Measurements from ENCODE around the gene AKAP7.

AKAP7 gene

GRCh38 chr6:131116755-131117360 lies 18.4 kb upstream of the AKAP7 start:
- Histone ChIP-seq H3K4me3 (ENCODE audit: low read length) (no peak overlapping the region), H3K9ac (ENCODE audit: low read length) (no peak overlapping the region), H3K4me1 (ENCODE audit: control insufficient read depth, insufficient read depth, low read length) (no peaks in the 10 kb centered on the region), H3K36me3 (ENCODE audit: control insufficient read depth, insufficient read depth, low read length) (no peaks in the 10 kb centered on the region), H3K27me3 (ENCODE audit: control insufficient read depth, insufficient read depth, low read length) (no peaks in the 10 kb centered on the region), H3K27ac (ENCODE audit: low read depth, low read length) (no peak overlapping the region)

DNA sequence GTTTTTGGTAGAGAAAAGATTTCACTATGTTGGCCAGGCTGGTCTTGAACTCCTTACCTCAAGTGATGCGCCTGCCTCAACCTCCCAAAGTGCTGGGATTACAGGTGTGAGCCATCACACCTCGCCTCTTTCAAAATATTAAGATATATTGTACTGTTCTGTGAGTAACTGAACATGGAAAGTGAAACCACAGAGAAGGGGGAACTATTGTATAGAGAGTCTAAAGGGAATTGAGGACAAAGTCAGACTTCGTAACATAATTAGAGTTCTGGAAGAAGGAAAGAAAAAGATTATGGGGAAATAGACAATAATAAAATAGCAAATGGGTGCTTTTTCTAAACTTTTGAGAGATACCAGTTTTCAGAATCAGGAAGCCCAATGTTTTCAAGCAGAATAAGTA lies 17.4 kb upstream of the AKAP7 start:
- Histone ChIP-seq H3K27ac (ENCODE audit: low read depth, low read length) (no peak overlapping the region), H3K4me3 (ENCODE audit: low read length) (no peak overlapping the region), H3K36me3 (ENCODE audit: control insufficient read depth, insufficient read depth, low read length) (no peaks in the 10 kb centered on the region)

DNA sequence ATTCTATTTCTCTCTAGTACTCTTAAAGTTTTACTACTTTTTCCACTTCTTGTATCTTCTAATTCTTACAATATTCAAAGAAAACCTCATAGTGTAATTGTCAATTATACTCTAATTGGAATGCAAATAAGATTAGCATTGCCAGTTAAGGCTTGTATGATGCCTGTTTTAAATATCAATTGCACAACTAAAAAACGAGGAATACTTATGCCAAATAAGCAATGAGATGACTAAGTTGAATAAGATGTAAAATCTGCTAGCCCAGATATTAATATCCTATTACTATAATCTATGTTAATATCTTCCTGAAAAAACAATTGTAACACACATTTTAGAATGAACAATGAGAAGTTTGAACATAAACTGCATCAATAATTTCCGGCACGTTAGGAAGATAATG lies 13.3 kb upstream of the AKAP7 start:
- Histone ChIP-seq H3K9ac (ENCODE audit: low read length) (no peak overlapping the region), H3K36me3 (ENCODE audit: control insufficient read depth, insufficient read depth, low read length) (no peaks in the 10 kb centered on the region), H3K4me1 (ENCODE audit: control insufficient read depth, insufficient read depth, low read length) (no peaks in the 10 kb centered on the region), H3K4me3 (ENCODE audit: low read length) (no peak overlapping the region), H3K27me3 (ENCODE audit: control insufficient read depth, insufficient read depth, low read length) (no peaks in the 10 kb centered on the region), H3K27ac (ENCODE audit: low read depth, low read length) (no peak overlapping the region)

More for the DNA sequence above, 17.4 kb upstream of the AKAP7 start:
- H3K27me3 ChIP-seq (ENCODE audit: control insufficient read depth, insufficient read depth, low read length) = no peaks in the 10 kb centered on the region
- H3K4me1 ChIP-seq (ENCODE audit: control insufficient read depth, insufficient read depth, low read length) = no peaks in the 10 kb centered on the region
- no peak overlapping the region for H3K9ac ChIP-seq (ENCODE audit: low read length)

DNA sequence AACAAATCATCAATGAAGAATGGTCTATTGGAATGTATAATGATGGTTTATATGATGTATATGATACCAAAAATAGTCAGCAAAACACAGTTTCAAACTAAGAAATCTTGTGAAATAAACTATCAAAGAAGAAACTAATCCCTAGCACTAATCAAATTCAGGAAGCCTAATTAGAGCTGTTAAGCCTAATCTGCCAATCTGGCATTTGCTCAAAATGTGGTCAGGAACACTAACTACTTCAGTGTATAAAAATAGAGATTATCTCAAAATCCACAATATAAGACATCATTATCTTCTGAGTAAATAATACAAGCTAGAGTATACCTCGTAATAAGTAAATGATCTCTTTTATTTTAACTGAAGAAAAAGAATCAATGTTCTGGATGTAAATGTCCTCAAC lies 12.8 kb upstream of the AKAP7 start:
- Histone ChIP-seq H3K27me3 (ENCODE audit: control insufficient read depth, insufficient read depth, low read length) (no peaks in the 10 kb centered on the region), H3K27ac (ENCODE audit: low read depth, low read length) (no peak overlapping the region), H3K4me3 (ENCODE audit: low read length) (no peak overlapping the region), H3K4me1 (ENCODE audit: control insufficient read depth, insufficient read depth, low read length) (no peaks in the 10 kb centered on the region), H3K36me3 (ENCODE audit: control insufficient read depth, insufficient read depth, low read length) (no peaks in the 10 kb centered on the region), H3K9ac (ENCODE audit: low read length) (no peak overlapping the region)

DNA sequence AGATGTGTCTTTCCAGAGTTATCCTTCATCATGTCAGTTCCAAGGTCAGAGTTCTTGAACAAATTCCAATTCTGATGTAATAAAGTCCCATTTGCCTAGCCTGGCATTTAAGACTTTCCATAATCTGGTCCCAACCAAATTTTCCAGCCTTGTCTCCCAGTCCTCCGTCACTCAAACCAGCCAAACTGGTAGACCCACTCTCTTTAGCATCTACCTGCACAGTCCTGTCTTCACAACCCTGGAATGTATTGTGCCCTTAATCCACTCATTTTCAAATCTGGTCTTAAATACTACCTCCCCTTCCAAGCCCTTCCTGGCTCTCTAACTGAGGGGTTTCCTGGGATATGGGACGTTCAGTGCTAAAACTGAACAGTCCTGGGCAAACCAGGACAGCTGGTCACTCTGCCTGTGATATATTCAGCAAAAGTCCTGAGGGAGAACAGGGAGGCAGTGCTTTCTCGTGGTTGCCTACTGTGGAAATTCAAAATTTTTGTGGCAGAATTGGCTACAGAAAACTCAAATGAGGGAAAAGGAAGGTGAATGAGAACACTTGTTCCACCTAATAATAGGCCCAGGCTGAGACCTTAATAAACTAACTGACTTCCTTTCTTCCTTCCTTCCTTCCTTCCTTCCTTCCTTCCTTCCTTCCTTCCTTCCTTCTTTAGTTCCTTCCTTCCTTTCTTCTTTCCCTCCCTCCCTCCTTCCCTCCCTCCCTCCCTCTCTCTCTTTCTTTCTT lies 10.8 kb upstream of the AKAP7 start:
- no peaks in the 10 kb centered on the region for H3K27me3 ChIP-seq (ENCODE audit: control insufficient read depth, insufficient read depth, low read length)
- no peak overlapping the region for H3K9ac ChIP-seq (ENCODE audit: low read length)
- no peaks in the 10 kb centered on the region for H3K36me3 ChIP-seq (ENCODE audit: control insufficient read depth, insufficient read depth, low read length)
- H3K4me1 ChIP-seq (ENCODE audit: control insufficient read depth, insufficient read depth, low read length) = no peaks in the 10 kb centered on the region
- H3K27ac ChIP-seq (ENCODE audit: low read depth, low read length) = no peak overlapping the region
- no peak overlapping the region for H3K4me3 ChIP-seq (ENCODE audit: low read length)

GRCh38 chr6:131125431-131125830 lies 9.8 kb upstream of the AKAP7 start:
- no peak overlapping the region for H3K27ac ChIP-seq (ENCODE audit: low read depth, low read length)
- H3K27me3 ChIP-seq (ENCODE audit: control insufficient read depth, insufficient read depth, low read length) = no peaks in the 10 kb centered on the region
- H3K4me1 ChIP-seq (ENCODE audit: control insufficient read depth, insufficient read depth, low read length) = no peaks in the 10 kb centered on the region
- no peak overlapping the region for H3K9ac ChIP-seq (ENCODE audit: low read length)
- no peak overlapping the region for H3K4me3 ChIP-seq (ENCODE audit: low read length)
- H3K36me3 ChIP-seq (ENCODE audit: control insufficient read depth, insufficient read depth, low read length) = no peaks in the 10 kb centered on the region

- Histone ChIP-seq H3K27ac (ENCODE audit: low read depth, low read length) (no peak overlapping the region), H3K9ac (ENCODE audit: low read length) (no peak overlapping the region), H3K27me3 (ENCODE audit: control insufficient read depth, insufficient read depth, low read length) (no peaks in the 10 kb centered on the region), H3K4me1 (ENCODE audit: control insufficient read depth, insufficient read depth, low read length) (peaks cover 3% of the 10 kb centered on the region), H3K36me3 (ENCODE audit: control insufficient read depth, insufficient read depth, low read length) (no peaks in the 10 kb centered on the region), H3K4me3 (ENCODE audit: low read length) (no peak overlapping the region)
Observed at GRCh38 chr6:131129689-131130553, 5.3 kb upstream of the AKAP7 start.

GRCh38 chr6:131130554-131130940 lies 4.7 kb upstream of the AKAP7 start:
- peaks cover 3% of the 10 kb centered on the region for H3K4me1 ChIP-seq (ENCODE audit: control insufficient read depth, insufficient read depth, low read length)
- no peaks in the 10 kb centered on the region for H3K36me3 ChIP-seq (ENCODE audit: control insufficient read depth, insufficient read depth, low read length)
- H3K27ac ChIP-seq (ENCODE audit: low read depth, low read length) = no peak overlapping the region
- H3K4me3 ChIP-seq (ENCODE audit: low read length) = no peak overlapping the region
- H3K27me3 ChIP-seq (ENCODE audit: control insufficient read depth, insufficient read depth, low read length) = no peaks in the 10 kb centered on the region
- no peak overlapping the region for H3K9ac ChIP-seq (ENCODE audit: low read length)

GRCh38 chr6:131132360-131132759 lies 2.9 kb upstream of the AKAP7 start:
- no peak overlapping the region for H3K9ac ChIP-seq (ENCODE audit: low read length)
- H3K36me3 ChIP-seq (ENCODE audit: control insufficient read depth, insufficient read depth, low read length) = no peaks in the 10 kb centered on the region
- no peak overlapping the region for H3K4me3 ChIP-seq (ENCODE audit: low read length)
- no peaks in the 10 kb centered on the region for H3K27me3 ChIP-seq (ENCODE audit: control insufficient read depth, insufficient read depth, low read length)
- H3K27ac ChIP-seq (ENCODE audit: low read depth, low read length) = no peak overlapping the region
- peaks cover 9% of the 10 kb centered on the region for H3K4me1 ChIP-seq (ENCODE audit: control insufficient read depth, insufficient read depth, low read length)

GRCh38 chr6:131134220-131134979 lies 867 bp upstream of the AKAP7 start:
- no peaks in the 10 kb centered on the region for H3K36me3 ChIP-seq (ENCODE audit: control insufficient read depth, insufficient read depth, low read length)
- H3K4me3 ChIP-seq (ENCODE audit: low read length) = peak overlapping the region; percentile 88
- no peaks in the 10 kb centered on the region for H3K27me3 ChIP-seq (ENCODE audit: control insufficient read depth, insufficient read depth, low read length)
- H3K27ac ChIP-seq (ENCODE audit: low read depth, low read length) = peak overlapping the region; percentile 89
- H3K4me1 ChIP-seq (ENCODE audit: control insufficient read depth, insufficient read depth, low read length) = peaks cover 9% of the 10 kb centered on the region
- peak overlapping the region; percentile 6 for H3K9ac ChIP-seq (ENCODE audit: low read length)

GRCh38 chr6:131134980-131135243 lies 355 bp upstream of the AKAP7 start:
- Histone ChIP-seq H3K4me1 (ENCODE audit: control insufficient read depth, insufficient read depth, low read length) (peaks cover 9% of the 10 kb centered on the region), H3K27me3 (ENCODE audit: control insufficient read depth, insufficient read depth, low read length) (no peaks in the 10 kb centered on the region), H3K36me3 (ENCODE audit: control insufficient read depth, insufficient read depth, low read length) (no peaks in the 10 kb centered on the region), H3K9ac (ENCODE audit: low read length) (peak overlapping the region; percentile 51), H3K27ac (ENCODE audit: low read depth, low read length) (peak overlapping the region; percentile 89), H3K4me3 (ENCODE audit: low read length) (peak overlapping the region; percentile 88)
